GM20000 (cell line): ENCODE results near the gene SLC19A1.
"Not testable (repeated sequence)": the region's sequence is repeated elsewhere in the genome, so short reads cannot be mapped to it uniquely, and the experiment has no call there.

Experiments used
- DNase-seq: peaks from one replicate; pipeline ENCODE4 v3.0.0; 2012; ENCODE audit warnings: low spot score
- CTCF ChIP-seq: IDR thresholded peaks from 2 replicates; pipeline ENCODE4 v1.5.1; 2012; ENCODE audit warnings: mild to moderate bottlenecking, control low read depth; ENCODE audit errors: extremely low read depth, missing control alignments

SLC19A1 gene

GRCh38 chr21:45505416-45506021, 36.7 kb downstream of the SLC19A1 start:
- DNase-seq = no peak
- TF ChIP-seq CTCF = no peak

GRCh38 chr21:45504516-45505415, 37.5 kb downstream of the SLC19A1 start:
- DNase-seq = no peak
- no peak for TF ChIP-seq CTCF

GRCh38 chr21:45504021-45504515, 38.2 kb downstream of the SLC19A1 start:
- DNase-seq = no peak
- TF ChIP-seq CTCF = no peak

GRCh38 chr21:45503226-45503625, 39.0 kb downstream of the SLC19A1 start:
- DNase-seq = not testable (repeated sequence)

- no peak for DNase-seq
- no peak for TF ChIP-seq CTCF
These were observed 39.6 kb downstream of the SLC19A1 start for GRCh38 chr21:45502600-45502999.

- TF ChIP-seq CTCF = no peak
- no peak for DNase-seq
These were observed 40.3 kb downstream of the SLC19A1 start for GRCh38 chr21:45502006-45502345.

GRCh38 chr21:45501081-45502005, 40.9 kb downstream of the SLC19A1 start:
- not testable (repeated sequence) for DNase-seq

GRCh38 chr21:45499970-45500577, 42.2 kb downstream of the SLC19A1 start:
- no peak for DNase-seq
- TF ChIP-seq CTCF = no peak
